Measurements from ENCODE around the gene KIF18A. TPM values are rescaled to one million over a fixed set of nuclear protein-coding genes. Genes with fewer than 3 reads are reported as not detected.

KIF18A gene
- polyA plus RNA-seq, 1 donor (not counting 4 experiments of a cell fraction or from before 2014, with no cell fraction given) = 6.1 TPM

GRCh38 chr11:28048812-28049211 lies 59.1 kb downstream of the KIF18A start:
- DNase-seq (ENCODE audit: low read depth, low spot score) = no peak
- dilution Hi-C loops (cut with MboI; ENCODE audit: extremely low pct_ligation_motif_present, low sequenced_read_pairs) = no loop called here
- H3K9ac ChIP-seq (ENCODE audit: control insufficient read depth, extremely low read depth, insufficient read depth, low read length) = no peak overlapping the region

GRCh38 chr11:28043930-28044709 lies 63.8 kb downstream of the KIF18A start:
- Histone ChIP-seq H3K9me1 (ENCODE audit: control insufficient read depth, extremely low read depth, insufficient read depth, low read length) (no peaks in the 10 kb centered on the region), H3K27ac (ENCODE audit: control insufficient read depth, insufficient read depth, low read length) (no peak overlapping the region), H3K79me2 (ENCODE audit: control insufficient read depth, insufficient read depth, low read length) (no peaks in the 10 kb centered on the region), H4K20me1 (ENCODE audit: control insufficient read depth, extremely low read depth, insufficient read depth, low read length) (no peaks in the 10 kb centered on the region), H2AFZ (ENCODE audit: control insufficient read depth, low read length) (no peak overlapping the region), H3K4me3 (ENCODE audit: control insufficient read depth in 2 of 3, extremely low read depth in 1 of 3, insufficient read depth in 2 of 3, low read depth in 1 of 3, low read length in 3 of 3) (no peak overlapping the region), H3K9ac (ENCODE audit: control insufficient read depth, extremely low read depth, insufficient read depth, low read length) (no peak overlapping the region), H3K4me2 (ENCODE audit: control insufficient read depth, extremely low read depth, insufficient read depth, low read depth, low read length) (no peak overlapping the region), H3K27me3 (ENCODE audit: control insufficient read depth, extremely low read depth, insufficient read depth, low read length) (no peaks in the 10 kb centered on the region), H3K9me3 (ENCODE audit: control insufficient read depth, low read depth, low read length) (no peaks in the 10 kb centered on the region), H3K36me3 (ENCODE audit: control insufficient read depth in 2 of 2, extremely low read depth in 1 of 2, insufficient read depth in 2 of 2, low read length in 2 of 2) (no peaks in the 10 kb centered on the region), H3K4me1 (ENCODE audit: control insufficient read depth, extremely low read depth, insufficient read depth, low read length) (no peaks in the 10 kb centered on the region)
- dilution Hi-C loops (cut with MboI; ENCODE audit: extremely low pct_ligation_motif_present, low sequenced_read_pairs) = no loop called here
- TF ChIP-seq CTCF (optimal IDR thresholded peaks at IDR 0.05 in 1 of 3, IDR thresholded peaks at IDR 0.05 in 1 of 3, conservative IDR thresholded peaks at IDR 0.05 in 1 of 3; ENCODE audit: extremely low read depth in 1 of 3, insufficient read depth in 2 of 3, low read length in 3 of 3) = no peak
- TF ChIP-seq EZH2 (IDR thresholded peaks at IDR 0.05; ENCODE audit: low read length) = no peak
- DNase-seq (ENCODE audit: low read depth, low spot score) (no peak), FAIRE-seq (no peak)

More at GRCh38 chr11:28048812-28049211, 59.1 kb downstream of the KIF18A start:
- FAIRE-seq = no peak
- Histone ChIP-seq H3K36me3 (ENCODE audit: control insufficient read depth in 2 of 2, extremely low read depth in 1 of 2, insufficient read depth in 2 of 2, low read length in 2 of 2) (no peaks in the 10 kb centered on the region), H3K27me3 (ENCODE audit: control insufficient read depth, extremely low read depth, insufficient read depth, low read length) (no peaks in the 10 kb centered on the region), H2AFZ (ENCODE audit: control insufficient read depth, low read length) (no peak overlapping the region), H3K79me2 (ENCODE audit: control insufficient read depth, insufficient read depth, low read length) (no peaks in the 10 kb centered on the region), H3K27ac (ENCODE audit: control insufficient read depth, insufficient read depth, low read length) (no peak overlapping the region), H3K4me1 (ENCODE audit: control insufficient read depth, extremely low read depth, insufficient read depth, low read length) (peaks cover 3% of the 10 kb centered on the region), H3K9me3 (ENCODE audit: control insufficient read depth, low read depth, low read length) (no peaks in the 10 kb centered on the region), H3K4me2 (ENCODE audit: control insufficient read depth, extremely low read depth, insufficient read depth, low read depth, low read length) (no peak overlapping the region), H3K9me1 (ENCODE audit: control insufficient read depth, extremely low read depth, insufficient read depth, low read length) (no peaks in the 10 kb centered on the region), H4K20me1 (ENCODE audit: control insufficient read depth, extremely low read depth, insufficient read depth, low read length) (no peaks in the 10 kb centered on the region), H3K4me3 (ENCODE audit: control insufficient read depth in 2 of 3, extremely low read depth in 1 of 3, insufficient read depth in 2 of 3, low read depth in 1 of 3, low read length in 3 of 3) (no peak overlapping the region)
- TF ChIP-seq CTCF (optimal IDR thresholded peaks at IDR 0.05 in 1 of 3, IDR thresholded peaks at IDR 0.05 in 1 of 3, conservative IDR thresholded peaks at IDR 0.05 in 1 of 3; ENCODE audit: extremely low read depth in 1 of 3, insufficient read depth in 2 of 3, low read length in 3 of 3) = no peak
- no peak for TF ChIP-seq EZH2 (IDR thresholded peaks at IDR 0.05; ENCODE audit: low read length)

Measured in keratinocyte (primary cell).